Endothelial cell of umbilical vein (primary cell): Measurements from ENCODE around the gene MANBA. TPM values are rescaled to one million over a fixed set of nuclear protein-coding genes. Genes with fewer than 3 reads are reported as not detected.

Source experiments
- BruUV-seq: library from RNA; stranded (reverse); fragments of 400-500 nt; replicated peaks from 2 replicates; lab custom pipeline; 2021; lab: Mats Ljungman, UMichigan
- CTCF ChIA-PET: fragments of 300-600, 350-600 bp; sonication (Branson Sonifier 250); formaldehyde crosslinking; loops from one replicate; lab custom pipeline; 2021; ENCODE audit warnings: antibody characterized with exemption, inconsistent platforms; lab: Charles Lee
- POLR2A ChIA-PET: fragments of 300-600, 350-600 bp; sonication (Branson Sonifier 250); formaldehyde crosslinking; loops from one replicate; lab custom pipeline; 2021; ENCODE audit warnings: antibody characterized with exemption, inconsistent platforms; lab: Charles Lee
- DNase-seq: peaks from one replicate; pipeline ENCODE4 v3.0.0-alpha.2; 2011; ENCODE audit warnings: low read depth, low spot score
- FAIRE-seq: peaks from 2 replicates; lab custom pipeline; 2011; peaks lifted over from hg19 to GRCh38; lab: Jason Lieb, UNC
- H2AFZ ChIP-seq: 2 replicates; pipeline ENCODE4 v1.6.0; 2012; ENCODE audit warnings: low read depth, low read length, control low read depth, inconsistent platforms
- H3K27ac ChIP-seq: 2 replicates; pipeline ENCODE4 v1.5.1; 2011; ENCODE audit warnings: low read depth, mild to moderate bottlenecking, control low read depth, low read length, moderate library complexity; ENCODE audit not compliant: insufficient read depth
- H3K27me3 ChIP-seq, 2 experiments: 2 replicates each; pipeline versions ENCODE4 v1.6.0 to v1.6.1; 2011; ENCODE audit warnings: low read length in 2 of 2, mixed read lengths in 1 of 2; ENCODE audit not compliant: control insufficient read depth in 2 of 2, insufficient read depth in 2 of 2
- H3K36me3 ChIP-seq, 2 experiments: 2 replicates in 1 of 2; 3 replicates in 1 of 2; pipeline ENCODE4 v1.5.1; 2011; ENCODE audit warnings: low read length in 2 of 2, mild to moderate bottlenecking in 1 of 2, moderate library complexity in 1 of 2; ENCODE audit not compliant: control insufficient read depth in 2 of 2, insufficient read depth in 2 of 2; ENCODE audit errors: extremely low read depth in 1 of 2
- H3K4me1 ChIP-seq: 3 replicates; pipeline ENCODE4 v1.5.1; 2011; ENCODE audit warnings: mild to moderate bottlenecking, low read length; ENCODE audit not compliant: control insufficient read depth, insufficient read depth; ENCODE audit errors: extremely low read depth
- H3K4me2 ChIP-seq: 2 replicates; pipeline ENCODE4 v1.6.1; 2011; ENCODE audit warnings: low read length, control low read depth, mixed read lengths; ENCODE audit not compliant: insufficient read depth
- H3K4me3 ChIP-seq, 3 experiments: fragments of 200-600 bp in 1 of 3; sonication (generic), shearing (Covaris generic) in 1 of 3; replicated peaks in 1 of 3; 2 replicates each; pipeline ENCODE4 v1.5.1; 2011 to 2016; ENCODE audit warnings: control low read depth in 3 of 3, low read length in 3 of 3, mild to moderate bottlenecking in 2 of 3, inconsistent platforms in 1 of 3, low read depth in 1 of 3, moderate library complexity in 1 of 3; ENCODE audit not compliant: insufficient read depth in 1 of 3
- H3K79me2 ChIP-seq: 2 replicates; pipeline ENCODE4 v1.6.0; 2012; ENCODE audit warnings: low read length, inconsistent platforms; ENCODE audit not compliant: control insufficient read depth, insufficient read depth
- H3K9ac ChIP-seq: replicated peaks from 2 replicates; pipeline ENCODE3; 2011; ENCODE audit warnings: low read length, control low read depth; ENCODE audit not compliant: insufficient read depth; ENCODE audit errors: extremely low read depth
- H3K9me1 ChIP-seq: replicated peaks from 3 replicates; pipeline ENCODE4 v1.6.0; 2011; ENCODE audit warnings: mild to moderate bottlenecking, low read length; ENCODE audit not compliant: control insufficient read depth, insufficient read depth; ENCODE audit errors: extremely low read depth
- H3K9me3 ChIP-seq: replicated peaks from 2 replicates; pipeline ENCODE4 v1.5.1; 2012; ENCODE audit warnings: low read length, inconsistent platforms; ENCODE audit not compliant: control insufficient read depth, insufficient read depth
- H4K20me1 ChIP-seq: replicated peaks from 2 replicates; pipeline ENCODE3; 2011; ENCODE audit warnings: mild to moderate bottlenecking, low read length; ENCODE audit not compliant: control insufficient read depth, insufficient read depth; ENCODE audit errors: extremely low read depth
- CTCF ChIP-seq, 2 donors: IDR thresholded peaks; 1 replicate in 1 of 2; 2 replicates in 1 of 2; pipeline ENCODE4 v1.5.1; 2011; ENCODE audit warnings: low read length in 2 of 2, mild to moderate bottlenecking in 2 of 2, moderate library complexity in 2 of 2, control low read depth in 1 of 2, inconsistent platforms in 1 of 2, low read depth in 1 of 2; ENCODE audit not compliant: insufficient read depth in 1 of 2; ENCODE audit errors: extremely low read depth in 1 of 2
- EZH2 ChIP-seq: IDR thresholded peaks from 2 replicates; pipeline ENCODE4 v1.6.1; 2012; ENCODE audit warnings: borderline replicate concordance, low read depth, mild to moderate bottlenecking, moderate library complexity, low read length, inconsistent platforms; ENCODE audit not compliant: severe bottlenecking
- FOS ChIP-seq: IDR thresholded peaks from 2 replicates; pipeline ENCODE4 v1.6.1; 2011; ENCODE audit warnings: mild to moderate bottlenecking, low read length, moderate library complexity, borderline replicate concordance; ENCODE audit not compliant: insufficient read depth
- GATA2 ChIP-seq: IDR thresholded peaks from 2 replicates; pipeline ENCODE4 v1.7.0; 2011; ENCODE audit warnings: low read depth, mild to moderate bottlenecking, moderate library complexity, mixed read lengths, low read length; ENCODE audit not compliant: insufficient read length, insufficient read depth
- JUN ChIP-seq: IDR thresholded peaks from 2 replicates; pipeline ENCODE4 v1.6.1; 2011; ENCODE audit warnings: borderline replicate concordance, low read depth; ENCODE audit not compliant: insufficient read length, insufficient read depth
- MAX ChIP-seq: IDR thresholded peaks from 2 replicates; pipeline ENCODE4 v1.6.1; 2011; ENCODE audit not compliant: insufficient read depth, insufficient read length
- MYC ChIP-seq: IDR thresholded peaks from one replicate; pipeline ENCODE4 v1.6.1; 2011; ENCODE audit warnings: mild to moderate bottlenecking, low read depth, low read length
- POLR2A ChIP-seq: IDR thresholded peaks from 2 replicates; pipeline ENCODE4 v1.6.1; 2012; ENCODE audit warnings: low read depth, mild to moderate bottlenecking, control low read depth, low read length
- POLR2AphosphoS5 ChIP-seq: IDR thresholded peaks from 2 replicates; pipeline ENCODE4 v1.6.1; 2012; ENCODE audit warnings: low read depth, mild to moderate bottlenecking, control low read depth, low read length, moderate library complexity; ENCODE audit not compliant: insufficient read depth
- dilution Hi-C: fragments of 300-500 bp; cut with MboI; formaldehyde crosslinking; loops from one replicate; pipeline ENCODE4 v1.15.0; 2019; ENCODE audit warnings: low sequenced_read_pairs; ENCODE audit not compliant: extremely low pct_ligation_motif_present
- intact Hi-C: fragments of 100-400 bp; cut with micrococcal nuclease; formaldehyde crosslinking; loops from one replicate; pipeline ENCODE4 v1.10.0; 2022
- polyA plus RNA-seq, 4 experiments: library from polyadenylated mRNA; depleted of rRNA in 3 of 4; stranded (reverse) in 3 of 4; unstranded in 1 of 4; fragments of >200 nt; gene quantifications; 2 replicates each; pipeline versions ENCODE4 v1.2.1 to v1.2.3, GENCODE V29; 2011 to 2012; ENCODE audit warnings: missing spikeins in 1 of 4
- total RNA-seq: library from RNA; stranded (reverse); gene quantifications from 2 replicates; pipeline ENCODE4 v1.2.3, GENCODE V29; 2021

The MANBA gene
- total and polyA plus RNA-seq, 2 donors (not counting 3 experiments of a cell fraction or from before 2014, with no cell fraction given) = 5.6 to 7.7 TPM

GRCh38 chr4:102723511-102723910, 37.3 kb downstream of the MANBA start:
- Histone ChIP-seq H3K36me3 (no peaks in the 10 kb centered on the region), H3K9ac (no peak overlapping the region), H4K20me1 (no peaks in the 10 kb centered on the region), H3K4me2 (no peak overlapping the region), H3K9me3 (no peaks in the 10 kb centered on the region), H3K79me2 (no peaks in the 10 kb centered on the region), H3K4me3 (no peak overlapping the region), H3K27me3 (no peaks in the 10 kb centered on the region), H3K27ac (no peak overlapping the region), H3K9me1 (no peaks in the 10 kb centered on the region), H2AFZ (no peak overlapping the region), H3K4me1 (no peaks in the 10 kb centered on the region)
- dilution Hi-C loops (no loop called here), intact Hi-C loops (no loop called here)
- ChIA-PET POLR2A (interaction anchor here (0.6 kb wide), 1 partner anchor 86 kb away, joined by 5 read pairs; no protein-coding TSS in a partner anchor), CTCF (no interaction called here)
- FAIRE-seq (no peak), DNase-seq (no peak)
- BruUV-seq = no TSS peak
- TF ChIP-seq MYC (no peak), CTCF (IDR thresholded peaks at IDR 0.05; ENCODE audit: extremely low read depth in 1 of 2, insufficient read depth in 1 of 2, low read depth in 1 of 2, low read length in 2 of 2) (no peak)

- Histone ChIP-seq H3K36me3 (no peaks in the 10 kb centered on the region), H3K27me3 (no peaks in the 10 kb centered on the region), H3K9ac (no peak overlapping the region), H3K9me3 (no peaks in the 10 kb centered on the region), H3K4me1 (no peaks in the 10 kb centered on the region), H3K4me3 (no peak overlapping the region), H3K27ac (no peak overlapping the region), H2AFZ (no peak overlapping the region), H3K4me2 (no peak overlapping the region), H4K20me1 (no peaks in the 10 kb centered on the region), H3K9me1 (no peaks in the 10 kb centered on the region), H3K79me2 (no peaks in the 10 kb centered on the region)
- FAIRE-seq (no peak), DNase-seq (no peak)
- dilution Hi-C loops = no loop called here
- no peak for TF ChIP-seq POLR2AphosphoS5
- no peak for TF ChIP-seq JUN
- no peak for TF ChIP-seq FOS
- no peak for TF ChIP-seq CTCF (IDR thresholded peaks at IDR 0.05; ENCODE audit: extremely low read depth in 1 of 2, insufficient read depth in 1 of 2, low read depth in 1 of 2, low read length in 2 of 2)
- no peak for TF ChIP-seq MYC
- no peak for TF ChIP-seq MAX
- no peak for TF ChIP-seq POLR2A
- no peak for TF ChIP-seq EZH2
- no peak for TF ChIP-seq GATA2
- CTCF ChIA-PET = interaction anchor here (1.7 kb wide), 1 partner anchor 9 kb away, joined by 3 read pairs; no protein-coding TSS in a partner anchor
- BruUV-seq = no TSS peak
- intact Hi-C loops = no loop called here
- POLR2A ChIA-PET = no interaction called here
These were observed 38.0 kb downstream of the MANBA start for GRCh38 chr4:102722740-102723139.
